Spleen (tissue), 7 donors: ENCODE measurements around the gene CSNK2B.

Experiments
- CTCF ChIP-seq, 11 experiments: fragments of 200-600 bp in 7 of 11; fragments of 450-650 bp in 4 of 11; sonication (generic) in 4 of 11; IDR thresholded peaks in 8 of 11; conservative IDR thresholded peaks in 3 of 11; 1 replicate in 7 of 11; 2 replicates in 4 of 11; pipeline versions ENCODE4 v1.4.0 to v1.8.0; 2016 to 2021; ENCODE audit warnings: antibody characterized with exemption in 11 of 11, inconsistent platforms in 4 of 11, mild to moderate bottlenecking in 1 of 11
- POLR2A ChIP-seq, 3 donors: fragments of 450-650 bp; IDR thresholded peaks; one replicate each; pipeline ENCODE4 v1.5.1; 2017; ENCODE audit warnings: antibody characterized with exemption in 3 of 3, mild to moderate bottlenecking in 1 of 3
- POLR2AphosphoS5 ChIP-seq, 3 donors: sonication (generic); formaldehyde crosslinking; IDR thresholded peaks; one replicate each; pipeline ENCODE4 v1.5.1; 2017; ENCODE audit warnings: antibody characterized with exemption in 3 of 3
- donor health status: DM: no; HTN: no; CAD: no; lungs with moderate emphysema.
- donor health status: DM: no; HTN: no; CAD: no.
- donor health status: DM: no; HTN: no; CAD: no.

GRCh38 chr6:31717499-31718222 is 51.8 kb downstream of the CSNK2B start:
- TF ChIP-seq CTCF (IDR thresholded peaks at IDR 0.05 in 8 of 11, conservative IDR thresholded peaks at IDR 0.05 in 3 of 11) (no peak), POLR2A (IDR thresholded peaks at IDR 0.05) (no peak), POLR2AphosphoS5 (IDR thresholded peaks at IDR 0.05) (no peak)
